ENCODE results near the gene PSG1. TPM values are rescaled to one million over a fixed set of nuclear protein-coding genes. Genes with fewer than 3 reads are reported as not detected.
"Not testable (repeated sequence)": the region's sequence is repeated elsewhere in the genome, so short reads cannot be mapped to it uniquely, and the experiment has no call there.

PSG1 gene
- total RNA-seq, result not detected in 2 replicates
- long read RNA-seq, result 0 reads

GRCh38 chr19:42879613-42880012 is at the start of gene PSG1:
Gene PSG1, minus strand, starts transcription at chr19:42879713. Its CDS starts 132 bp downstream, at chr19:42879581.
- Mint-ChIP-seq H3K9me3 (ENCODE audit: low read depth) (peaks cover 63% of the 10 kb centered on the region), H3K4me3 (ENCODE audit: low read depth) (no peak within 1 kb of the TSS), H3K27ac (no peak within 1 kb of the TSS), H3K4me1 (ENCODE audit: low read depth) (no peaks in the 10 kb centered on the region), H3K36me3 (ENCODE audit: insufficient read depth) (peaks cover 5% of the 10 kb centered on the region), H3K27me3 (no peaks in the 10 kb centered on the region)
- DNase-seq (ENCODE audit: low spot score, unreplicated experiment), result no peak
- TF ChIP-seq, protein P1, sequence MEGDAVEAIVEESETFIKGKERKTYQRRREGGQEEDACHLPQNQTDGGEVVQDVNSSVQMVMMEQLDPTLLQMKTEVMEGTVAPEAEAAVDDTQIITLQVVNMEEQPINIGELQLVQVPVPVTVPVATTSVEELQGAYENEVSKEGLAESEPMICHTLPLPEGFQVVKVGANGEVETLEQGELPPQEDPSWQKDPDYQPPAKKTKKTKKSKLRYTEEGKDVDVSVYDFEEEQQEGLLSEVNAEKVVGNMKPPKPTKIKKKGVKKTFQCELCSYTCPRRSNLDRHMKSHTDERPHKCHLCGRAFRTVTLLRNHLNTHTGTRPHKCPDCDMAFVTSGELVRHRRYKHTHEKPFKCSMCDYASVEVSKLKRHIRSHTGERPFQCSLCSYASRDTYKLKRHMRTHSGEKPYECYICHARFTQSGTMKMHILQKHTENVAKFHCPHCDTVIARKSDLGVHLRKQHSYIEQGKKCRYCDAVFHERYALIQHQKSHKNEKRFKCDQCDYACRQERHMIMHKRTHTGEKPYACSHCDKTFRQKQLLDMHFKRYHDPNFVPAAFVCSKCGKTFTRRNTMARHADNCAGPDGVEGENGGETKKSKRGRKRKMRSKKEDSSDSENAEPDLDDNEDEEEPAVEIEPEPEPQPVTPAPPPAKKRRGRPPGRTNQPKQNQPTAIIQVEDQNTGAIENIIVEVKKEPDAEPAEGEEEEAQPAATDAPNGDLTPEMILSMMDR (IDR thresholded peaks at IDR 0.05; ENCODE audit: unreplicated experiment), result no peak

GRCh38 chr19:42928896-42929295 is 49.4 kb upstream of the PSG1 start:
- no peak for DNase-seq (ENCODE audit: low spot score, unreplicated experiment)
- Mint-ChIP-seq H3K9me3 (ENCODE audit: low read depth) (peaks cover 48% of the 10 kb centered on the region), H3K4me3 (ENCODE audit: low read depth) (no peak overlapping the region), H3K36me3 (ENCODE audit: insufficient read depth) (no peaks in the 10 kb centered on the region), H3K27ac (no peak overlapping the region), H3K4me1 (ENCODE audit: low read depth) (no peaks in the 10 kb centered on the region), H3K27me3 (no peaks in the 10 kb centered on the region)
- TF ChIP-seq, protein P1 (IDR thresholded peaks at IDR 0.05; ENCODE audit: unreplicated experiment), result no peak

- no peak overlapping the region for H3K4me3 Mint-ChIP-seq (ENCODE audit: low read depth)
- no peak for DNase-seq (ENCODE audit: low spot score, unreplicated experiment)
- peaks cover 51% of the 10 kb centered on the region for H3K9me3 Mint-ChIP-seq (ENCODE audit: low read depth)
- TF ChIP-seq, protein P1 (IDR thresholded peaks at IDR 0.05; ENCODE audit: unreplicated experiment), result no peak
- no peaks in the 10 kb centered on the region for H3K4me1 Mint-ChIP-seq (ENCODE audit: low read depth)
- H3K27me3 Mint-ChIP-seq, result no peaks in the 10 kb centered on the region
- H3K27ac Mint-ChIP-seq, result no peak overlapping the region
- H3K36me3 Mint-ChIP-seq (ENCODE audit: insufficient read depth), result no peaks in the 10 kb centered on the region
Observed at GRCh38 chr19:42926781-42927180, 47.3 kb upstream of the PSG1 start.

DNA sequence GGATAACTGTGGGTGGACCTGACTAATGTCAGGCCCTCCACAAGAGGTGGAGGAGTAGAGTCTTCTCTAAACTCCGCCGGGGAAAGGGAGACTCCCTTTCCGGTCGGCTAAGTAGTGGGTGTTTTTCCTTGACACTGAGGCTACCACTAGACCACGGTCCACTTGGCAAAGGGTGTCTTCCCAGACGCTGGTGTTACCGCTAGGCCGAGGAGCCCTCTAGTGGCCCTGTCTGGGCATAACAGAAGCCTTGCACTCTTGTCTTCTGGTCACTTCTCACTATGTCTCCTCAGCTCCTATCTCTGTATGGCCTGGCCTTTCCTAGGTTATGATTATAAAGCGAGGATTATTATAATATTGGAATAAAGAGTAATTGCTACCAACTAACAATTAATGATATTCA is 43.6 kb upstream of the PSG1 start:
- H3K27ac Mint-ChIP-seq; H3K4me1 Mint-ChIP-seq (ENCODE audit: low read depth); H3K27me3 Mint-ChIP-seq; H3K36me3 Mint-ChIP-seq (ENCODE audit: insufficient read depth); DNase-seq (ENCODE audit: low spot score, unreplicated experiment); H3K4me3 Mint-ChIP-seq (ENCODE audit: low read depth): not testable (repeated sequence)
- H3K9me3 Mint-ChIP-seq (ENCODE audit: low read depth), result peaks cover 54% of the 10 kb centered on the region

DNA sequence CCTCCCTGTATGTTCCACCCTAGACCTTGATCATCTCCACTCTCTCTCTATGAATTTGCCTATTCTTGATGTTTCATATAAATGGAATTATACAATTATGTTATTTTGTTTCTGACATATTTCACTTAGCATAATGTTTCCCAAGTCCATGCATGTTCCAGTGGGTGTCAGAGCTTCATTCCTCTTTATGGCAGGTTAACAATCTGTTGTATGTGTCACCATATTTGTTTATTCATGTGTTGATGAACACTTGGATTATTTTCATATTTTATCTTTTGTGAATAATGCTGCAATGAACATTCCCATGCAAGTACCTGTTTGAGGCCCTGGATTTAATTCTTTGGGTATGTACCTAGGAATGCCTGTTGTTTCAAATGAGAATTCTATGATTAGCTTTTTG is 41.5 kb upstream of the PSG1 start:
- H3K4me3 Mint-ChIP-seq (ENCODE audit: low read depth); H3K4me1 Mint-ChIP-seq (ENCODE audit: low read depth); DNase-seq (ENCODE audit: low spot score, unreplicated experiment); H3K36me3 Mint-ChIP-seq (ENCODE audit: insufficient read depth); H3K27ac Mint-ChIP-seq; H3K27me3 Mint-ChIP-seq: not testable (repeated sequence)
- peaks cover 47% of the 10 kb centered on the region for H3K9me3 Mint-ChIP-seq (ENCODE audit: low read depth)

- no peak overlapping the region for H3K4me3 Mint-ChIP-seq (ENCODE audit: low read depth)
- TF ChIP-seq, protein P1 (IDR thresholded peaks at IDR 0.05; ENCODE audit: unreplicated experiment), result no peak
- no peak overlapping the region for H3K27ac Mint-ChIP-seq
- no peak for DNase-seq (ENCODE audit: low spot score, unreplicated experiment)
- peaks cover 1% of the 10 kb centered on the region for H3K36me3 Mint-ChIP-seq (ENCODE audit: insufficient read depth)
- no peaks in the 10 kb centered on the region for H3K4me1 Mint-ChIP-seq (ENCODE audit: low read depth)
- peaks cover 45% of the 10 kb centered on the region for H3K9me3 Mint-ChIP-seq (ENCODE audit: low read depth)
- H3K27me3 Mint-ChIP-seq, result no peaks in the 10 kb centered on the region
Observed at GRCh38 chr19:42919757-42920079, 40.2 kb upstream of the PSG1 start.

- H3K4me1 Mint-ChIP-seq (ENCODE audit: low read depth); H3K36me3 Mint-ChIP-seq (ENCODE audit: insufficient read depth); H3K27me3 Mint-ChIP-seq; H3K27ac Mint-ChIP-seq; DNase-seq (ENCODE audit: low spot score, unreplicated experiment); H3K4me3 Mint-ChIP-seq (ENCODE audit: low read depth): not testable (repeated sequence)
- H3K9me3 Mint-ChIP-seq (ENCODE audit: low read depth), result peaks cover 45% of the 10 kb centered on the region
Observed at GRCh38 chr19:42919070-42919756, 39.7 kb upstream of the PSG1 start.

DNA sequence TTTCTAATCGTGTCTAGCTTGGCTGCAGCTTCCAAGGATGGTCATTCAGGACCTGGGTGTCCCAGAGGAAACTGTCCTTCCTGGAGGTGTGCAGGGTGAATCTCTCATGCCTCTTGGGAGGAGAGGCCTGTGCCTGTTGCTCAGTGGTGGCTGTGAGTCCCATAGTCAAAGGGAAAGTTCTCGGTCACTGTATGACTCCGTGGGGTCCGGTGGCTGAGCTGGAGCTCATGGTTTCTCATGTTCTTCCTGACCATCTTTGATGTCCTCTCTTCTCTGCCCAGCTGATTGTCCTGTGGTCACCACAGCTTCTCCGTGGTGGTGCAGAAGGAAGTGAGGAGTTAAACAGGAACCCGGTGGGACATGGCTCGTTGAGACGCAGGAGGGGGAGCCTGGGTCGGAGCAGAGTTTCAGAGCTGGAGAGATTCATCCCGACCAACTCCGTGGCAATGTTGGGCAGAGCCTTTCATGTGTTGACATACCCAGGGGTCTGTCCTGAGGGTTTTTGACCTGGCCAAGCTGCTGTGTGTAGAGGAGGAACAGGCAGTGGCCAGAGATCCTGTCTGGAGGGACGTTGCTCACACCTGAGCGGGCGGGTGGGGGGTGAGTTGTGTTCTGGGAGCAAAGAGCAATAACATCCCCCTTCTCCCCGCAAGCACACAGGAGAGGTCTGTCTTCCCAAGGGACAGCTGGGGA is 39.0 kb upstream of the PSG1 start:
- peaks cover 47% of the 10 kb centered on the region for H3K9me3 Mint-ChIP-seq (ENCODE audit: low read depth)
- not testable (repeated sequence) for H3K27me3 Mint-ChIP-seq; H3K4me1 Mint-ChIP-seq (ENCODE audit: low read depth); DNase-seq (ENCODE audit: low spot score, unreplicated experiment); H3K27ac Mint-ChIP-seq; H3K36me3 Mint-ChIP-seq (ENCODE audit: insufficient read depth); H3K4me3 Mint-ChIP-seq (ENCODE audit: low read depth)

DNA sequence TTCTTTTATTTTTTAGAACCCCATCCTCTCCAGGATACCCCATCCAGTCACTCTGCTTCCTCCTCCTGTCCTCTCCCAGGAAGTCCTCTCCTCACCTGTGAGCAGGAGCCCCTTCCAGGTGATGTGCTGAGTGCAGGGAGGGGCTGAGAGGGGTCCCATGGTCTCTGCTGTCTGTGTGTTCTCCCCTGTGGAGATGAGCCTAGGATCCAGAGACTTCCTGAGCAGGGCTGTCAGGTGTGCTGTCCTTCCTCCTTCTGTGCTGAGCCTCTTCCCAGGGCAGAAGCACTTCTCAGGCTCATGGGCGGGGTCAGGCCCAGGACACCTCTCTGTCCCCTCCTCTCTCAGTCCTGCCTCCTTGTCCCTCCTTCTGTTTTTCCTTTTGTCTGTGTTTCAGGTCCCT is 38.1 kb upstream of the PSG1 start, which contains the start of gene PSG6:
PSG6 (minus strand) TSS at position 261 of the 400 bp plus-strand sequence; CDS start at position 159, 102 bp downstream.
- not testable (repeated sequence) for H3K27ac Mint-ChIP-seq; H3K36me3 Mint-ChIP-seq (ENCODE audit: insufficient read depth); H3K4me1 Mint-ChIP-seq (ENCODE audit: low read depth); H3K27me3 Mint-ChIP-seq; DNase-seq (ENCODE audit: low spot score, unreplicated experiment); H3K4me3 Mint-ChIP-seq (ENCODE audit: low read depth)
- H3K9me3 Mint-ChIP-seq (ENCODE audit: low read depth), result peaks cover 49% of the 10 kb centered on the region

Measured in progenitor cell of endocrine pancreas (in vitro differentiated cells).